K562 (cell line): ENCODE results near the gene EEA1. TPM values are rescaled to one million over a fixed set of nuclear protein-coding genes. Genes with fewer than 3 reads are reported as not detected.

Experiments used
- ATAC-seq: fragments of 200-7000 bp; cut with Tn5 transposase; 3 replicates; pipeline ENCODE4 v1.9.1; 2020; ENCODE audit warnings: moderate library complexity
- BruUV-seq: library from RNA; stranded (reverse); fragments of 400-500 nt; replicated peaks from 2 replicates; lab custom pipeline; 2021; lab: Mats Ljungman, UMichigan
- CTCF ChIA-PET: fragments of 300-600 bp; formaldehyde crosslinking; extraction: SDS; loops from one replicate; lab custom pipeline; 2021; ENCODE audit warnings: low intra/inter-chr PET ratio; lab: Yijun Ruan, JAX
- POLR2A ChIA-PET: fragments of 300-600, 350-650 bp; sonication (Branson Sonifier 250); formaldehyde crosslinking; extraction: SDS; loops from one replicate; lab custom pipeline; 2021; ENCODE audit warnings: antibody characterized with exemption, inconsistent platforms; lab: Yijun Ruan, JAX
- DNase-seq, 4 experiments: peaks; one replicate each; pipeline versions ENCODE4 v3.0.0 to v3.0.0-alpha.2; 2011 to 2018; ENCODE audit warnings: low spot score in 3 of 4, mixed read lengths in 3 of 4; ENCODE audit errors: extremely low read depth in 1 of 4
- FAIRE-seq: peaks from 2 replicates; lab custom pipeline; 2011; peaks lifted over from hg19 to GRCh38; lab: Jason Lieb, UNC
- H2AFZ ChIP-seq: 2 replicates; pipeline ENCODE4 v1.6.0; 2011; ENCODE audit warnings: low read depth, low read length, control low read depth, inconsistent platforms
- H3K27ac ChIP-seq: fragments of 200-600 bp; 3 replicates; pipeline ENCODE4 v1.8.0; 2011; ENCODE audit warnings: low read depth, mild to moderate bottlenecking, control low read depth, inconsistent platforms, low read length, moderate library complexity, mixed read lengths; ENCODE audit errors: extremely low read depth
- H3K27me3 ChIP-seq, 2 experiments: fragments of 300-600 bp in 1 of 2; 2 replicates in 1 of 2; 3 replicates in 1 of 2; pipeline versions ENCODE4 v1.6.0 to v1.8.0; 2011; ENCODE audit warnings: inconsistent platforms in 2 of 2, low read length in 2 of 2, mild to moderate bottlenecking in 1 of 2, mixed read lengths in 1 of 2, moderate library complexity in 1 of 2; ENCODE audit not compliant: control insufficient read depth in 2 of 2, insufficient read depth in 2 of 2
- H3K36me3 ChIP-seq: fragments of 300-600 bp; 3 replicates; pipeline ENCODE4 v1.8.0; 2011; ENCODE audit warnings: mild to moderate bottlenecking, low read length, inconsistent platforms; ENCODE audit not compliant: control insufficient read depth, insufficient read depth
- H3K4me1 ChIP-seq, 2 experiments: fragments of 200-600 bp in 1 of 2; replicated peaks in 1 of 2; 2 replicates in 1 of 2; 3 replicates in 1 of 2; pipeline versions ENCODE4 v1.5.1 to v1.8.0; 2011; ENCODE audit warnings: inconsistent platforms in 2 of 2, low read length in 2 of 2, mild to moderate bottlenecking in 1 of 2, mixed read lengths in 1 of 2, moderate library complexity in 1 of 2; ENCODE audit not compliant: control insufficient read depth in 2 of 2, insufficient read depth in 2 of 2
- H3K4me2 ChIP-seq: 2 replicates; pipeline ENCODE4 v1.6.1; 2011; ENCODE audit warnings: low read length, control low read depth, inconsistent platforms, mixed read lengths; ENCODE audit not compliant: insufficient read depth
- H3K4me3 ChIP-seq: fragments of 200-600 bp; sonication (generic), shearing (Covaris generic); 2 replicates; pipeline ENCODE4 v1.5.1; 2016; ENCODE audit warnings: control low read depth, inconsistent platforms
- H3K79me2 ChIP-seq: fragments of 200-600 bp; 3 replicates; pipeline ENCODE4 v1.8.0; 2011; ENCODE audit warnings: low read length, inconsistent platforms; ENCODE audit not compliant: control insufficient read depth, insufficient read depth
- H3K9ac ChIP-seq, 2 experiments: 2 replicates each; pipeline versions ENCODE4 v1.6.0 to v1.6.1; 2011; ENCODE audit warnings: low read depth in 2 of 2, low read length in 2 of 2, control low read depth in 1 of 2, inconsistent platforms in 1 of 2, mild to moderate bottlenecking in 1 of 2, mixed read lengths in 1 of 2; ENCODE audit not compliant: insufficient read depth in 1 of 2
- H3K9me1 ChIP-seq: one replicate; pipeline ENCODE4 v1.6.0; 2011; ENCODE audit warnings: inconsistent platforms, mild to moderate bottlenecking, low read length, moderate library complexity; ENCODE audit not compliant: control insufficient read depth, insufficient read depth
- H3K9me3 ChIP-seq: replicated peaks from 2 replicates; pipeline ENCODE4 v1.5.1; 2011; ENCODE audit warnings: low read depth, low read length, inconsistent platforms; ENCODE audit not compliant: control insufficient read depth, insufficient read depth
- H4K20me1 ChIP-seq: replicated peaks from 2 replicates; pipeline ENCODE4 v1.6.1; 2011; ENCODE audit warnings: low read length, inconsistent platforms, mixed read lengths; ENCODE audit not compliant: control insufficient read depth, insufficient read depth
- CREB1 ChIP-seq, 2 experiments: sonication (generic) in 1 of 2; formaldehyde crosslinking in 1 of 2; IDR thresholded peaks; 2 replicates each; pipeline versions ENCODE4 v1.6.1 to v1.8.0; 2012 to 2022; ENCODE audit warnings: inconsistent platforms in 1 of 2, mild to moderate bottlenecking in 1 of 2, missing genetic modification reagents in 1 of 2, moderate library complexity in 1 of 2
- CREBBP ChIP-seq: IDR thresholded peaks from one replicate; pipeline ENCODE4 v1.6.1; 2012; ENCODE audit warnings: low read depth, mild to moderate bottlenecking, control low read depth, inconsistent platforms, low read length
- CREM ChIP-seq: IDR thresholded peaks from 2 replicates; pipeline ENCODE4 v1.6.1; 2014; ENCODE audit warnings: antibody characterized with exemption, low read depth
- DACH1 ChIP-seq: fragments of 450-650 bp; IDR thresholded peaks from 2 replicates; pipeline ENCODE4 v1.6.1; 2018; ENCODE audit not compliant: partially characterized antibody
- FOXP1 ChIP-seq: sonication (generic); formaldehyde crosslinking; IDR thresholded peaks from 2 replicates; pipeline ENCODE4 v1.8.0; 2022; ENCODE audit warnings: mild to moderate bottlenecking, missing genetic modification reagents
- KDM4B ChIP-seq, 2 experiments: fragments of 450-650 bp in 1 of 2; sonication (generic) in 1 of 2; IDR thresholded peaks; 2 replicates each; pipeline ENCODE4 v1.6.1; 2016 to 2017; ENCODE audit warnings: borderline replicate concordance in 2 of 2, antibody characterized with exemption in 1 of 2, low read depth in 1 of 2, mild to moderate bottlenecking in 1 of 2
- RBM25 ChIP-seq: fragments of 200-400 bp; formaldehyde crosslinking; IDR thresholded peaks from 2 replicates; pipeline ENCODE4 v1.6.1; 2018; ENCODE audit warnings: low read length, low read depth, moderate library complexity; ENCODE audit not compliant: severe bottlenecking
- SMC3 ChIP-seq: conservative IDR thresholded peaks from 2 replicates; pipeline ENCODE4 v1.6.1; 2011; ENCODE audit warnings: low read depth, low read length, improper control_type of control experiment; ENCODE audit not compliant: insufficient read depth
- SNRNP70 ChIP-seq: fragments of 200-400 bp; formaldehyde crosslinking; optimal IDR thresholded peaks from 2 replicates; pipeline ENCODE3; 2017; ENCODE audit warnings: low read depth, low read length
- WGBS: fragments of 100-300 bp; shearing (Covaris generic); methylation state at CpG from one replicate; pipeline ENCODE4 v1.1.6; 2016; ENCODE audit warnings: low coverage, mixed read lengths; ENCODE audit not compliant: insufficient coverage; ENCODE audit errors: missing lambda C conversion rate; 5-methylcytosine and 5-hydroxymethylcytosine counted together
- in situ Hi-C: fragments of 300-500 bp; cut with MboI; formaldehyde crosslinking; loops from 4 replicates; pipeline ENCODE4 v1.15.0; 2018; ENCODE audit warnings: inconsistent platforms, mixed read lengths
- intact Hi-C: fragments of 100-400 bp; cut with micrococcal nuclease; formaldehyde crosslinking; loops from 2 replicates; pipeline ENCODE4 v1.14.2; 2022
- polyA plus RNA-seq, 8 experiments: library from polyadenylated mRNA; depleted of rRNA in 4 of 8; stranded (reverse) in 5 of 8; unstranded in 3 of 8; fragments of >200 nt; fragmentation: Nextera tagmentation in 2 of 8; fragmentation: Illumina TruSeq in 1 of 8; extraction: Ambion mirVana in 2 of 8; extraction: Trizol in 1 of 8; gene quantifications; 2 replicates each; pipeline versions ENCODE4 v1.2.1 to v1.2.3, GENCODE V29; 2011 to 2014; ENCODE audit warnings: inconsistent platforms in 1 of 8, missing spikeins in 1 of 8
- total RNA-seq, 7 experiments: library from RNA; depleted of rRNA in 6 of 7; stranded (reverse); fragments of >200 nt in 6 of 7; fragmentation: Illumina TruSeq in 2 of 7; extraction: Trizol in 2 of 7; gene quantifications; 2 replicates each; pipeline versions ENCODE4 v1.2.1 to v1.2.3, GENCODE V29; 2011 to 2021; ENCODE audit warnings: low replicate concordance in 1 of 7

The EEA1 gene
- total and polyA plus RNA-seq, 9 of the 15 experiments (the other 6 are each of a cell fraction or from before 2014, with no cell fraction given), result 3.5 to 17.1 (median 7.5) TPM

- no peak overlapping the region for H3K9ac ChIP-seq
- DNase-seq (no peak), FAIRE-seq (no peak), ATAC-seq (no peak)
- ChIA-PET CTCF (no interaction called here), POLR2A (no interaction called here)
- 46% methylated on average over 4 of the region's 4 CpGs for WGBS
- TF ChIP-seq SMC3 (no peak), RBM25 (no peak), CREM (no peak), KDM4B (IDR thresholded peaks at IDR 0.05; ENCODE audit: borderline replicate concordance in 2 of 2, low read depth in 1 of 2) (no peak), CREBBP (no peak), CREB1 (IDR thresholded peaks at IDR 0.05) (no peak), CREB1 (CRISPR knock-in tag; IDR thresholded peaks at IDR 0.05) (no peak), DACH1 (no peak), SNRNP70 (no peak), FOXP1 (no peak)
- H4K20me1 ChIP-seq, result no peaks in the 10 kb centered on the region
- intact Hi-C loops, result no loop called here
- H3K9me3 ChIP-seq, result no peaks in the 10 kb centered on the region
- in situ Hi-C loops, result loop anchor here (10.0 kb wide), 1 partner anchor 114 kb away; no protein-coding TSS in a partner anchor
- H3K27ac ChIP-seq, result no peak overlapping the region
- H3K79me2 ChIP-seq, result no peaks in the 10 kb centered on the region
- no peak overlapping the region for H3K4me3 ChIP-seq
- no peaks in the 10 kb centered on the region for H3K36me3 ChIP-seq
- no TSS peak for BruUV-seq
- H2AFZ ChIP-seq, result no peak overlapping the region
- H3K4me1 ChIP-seq, result no peaks in the 10 kb centered on the region
- H3K9me1 ChIP-seq, result no peaks in the 10 kb centered on the region
- H3K4me2 ChIP-seq, result no peak overlapping the region
- H3K27me3 ChIP-seq, result no peaks in the 10 kb centered on the region
Measured at GRCh38 chr12:92938638-92939037, 9.5 kb upstream of the EEA1 start.
